Subcutaneous preadipocyte (primary cell): ENCODE measurements around the gene SMO. TPM values are rescaled to one million over a fixed set of nuclear protein-coding genes. Genes with fewer than 3 reads are reported as not detected.
A peak's percentile ranks its signal among the peaks of the same experiment; 100 is the strongest.

ENCODE experiments used
- small RNA-seq: library from RNA; depleted of rRNA; stranded (forward); fragments of <200 nt; gene quantifications from one replicate; pipeline ENCODE3, GENCODE V24; 2012
- total RNA-seq: library from RNA; depleted of rRNA; stranded (reverse); fragments of >200 nt; gene quantifications from 2 replicates; pipeline ENCODE4 v1.2.3, GENCODE V29; 2012

The SMO gene
- 3.7 and 4.0 TPM in 2 replicates for total RNA-seq

GRCh38 chr7:129188372-129188891 is at the start of gene SMO:
Gene SMO, plus strand, starts transcription at chr7:129188633. Its CDS starts 519 bp downstream, at chr7:129189152.

GRCh38 chr7:129144095-129144833 is 44.2 kb upstream of the SMO start, which contains the start of gene TSPAN33:
Gene TSPAN33, plus strand, starts transcription at chr7:129144707. Its CDS starts 274 bp downstream, at chr7:129144981.

DNA sequence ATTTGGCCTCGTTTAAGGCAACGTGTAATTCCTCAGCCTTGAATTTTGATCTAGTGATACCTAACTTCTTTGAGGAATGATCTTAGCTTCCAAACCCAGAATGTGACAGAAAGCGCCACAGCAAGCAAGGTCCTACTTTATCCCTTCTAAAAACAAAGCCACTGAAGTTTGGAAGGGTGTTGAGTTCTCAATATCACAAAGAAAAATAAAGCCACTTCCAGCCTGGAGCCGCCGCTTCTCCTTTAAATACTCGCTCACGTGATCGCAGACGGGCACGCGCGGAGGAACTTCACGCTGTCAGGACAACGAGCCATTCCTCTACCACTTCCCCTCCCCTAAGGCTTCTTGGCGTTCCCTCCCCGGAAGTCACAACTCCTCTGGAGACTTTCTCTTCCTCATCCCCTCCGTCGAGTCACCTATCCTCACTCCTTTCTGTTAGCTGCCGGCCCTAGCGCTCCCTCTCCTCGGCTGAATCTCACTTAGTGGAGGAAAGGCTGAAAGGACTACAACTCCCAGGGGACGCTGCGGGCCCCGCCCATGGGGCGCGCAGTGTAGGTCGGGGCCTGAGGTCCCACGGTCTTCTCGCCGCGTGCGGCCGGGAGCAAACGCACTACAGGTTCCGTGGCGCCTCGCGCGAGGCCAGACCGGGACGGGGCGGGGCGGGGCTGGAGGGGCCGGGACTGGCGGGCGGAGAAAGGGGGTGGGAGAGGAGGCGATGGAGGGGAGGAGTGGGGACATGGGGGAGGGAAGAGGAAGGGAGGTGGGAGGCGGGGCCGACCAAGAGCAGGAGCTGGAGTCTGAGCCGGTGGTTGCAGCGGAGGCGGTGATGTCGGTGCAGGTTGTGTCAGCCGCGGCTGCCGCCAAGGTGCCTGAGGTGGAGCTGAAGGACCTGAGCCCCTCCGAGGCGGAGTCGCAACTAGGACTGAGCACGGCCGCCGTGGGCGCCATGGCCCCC is 36.1 kb downstream of the SMO start, which contains the start of gene AHCYL2:
TSS of gene AHCYL2 (plus strand) at position 780 of the 955 bp plus-strand sequence.

Small RNA genes lying within 50 kb of the gene (small RNA-seq; reads per million reads assigned to genes)
- gene RNY1P11: 1.0 reads per million, percentile 60 among the genes with 10 or more reads in this experiment

Other genes with a start within 250 kb of the SMO start
- gene TNPO3, start 133.5 kb upstream of the SMO start, total RNA-seq: 47.8 and 66.3 TPM in 2 replicates
- 0.59 TPM in 1 of 2 replicates, not detected in the other for gene TSPAN33, start 43.9 kb upstream of the SMO start, total RNA-seq
- 4.9 and 6.6 TPM in 2 replicates for gene AHCYL2, start 36.4 kb downstream of the SMO start, total RNA-seq
- gene STRIP2, start 245.8 kb downstream of the SMO start, total RNA-seq: 4.0 and 12.5 TPM in 2 replicates